HG02884 (cell line): ENCODE measurements around the gene FXYD3.

Experiments used
- ATAC-seq: cut with Tn5 transposase; IDR thresholded peaks from one replicate; pipeline ENCODE4 v1.9.1; 2021; ENCODE audit warnings: mild to moderate bottlenecking, moderate library complexity; ENCODE audit not compliant: unreplicated experiment

FXYD3 gene, protein sequence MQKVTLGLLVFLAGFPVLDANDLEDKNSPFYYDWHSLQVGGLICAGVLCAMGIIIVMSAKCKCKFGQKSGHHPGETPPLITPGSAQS

DNA sequence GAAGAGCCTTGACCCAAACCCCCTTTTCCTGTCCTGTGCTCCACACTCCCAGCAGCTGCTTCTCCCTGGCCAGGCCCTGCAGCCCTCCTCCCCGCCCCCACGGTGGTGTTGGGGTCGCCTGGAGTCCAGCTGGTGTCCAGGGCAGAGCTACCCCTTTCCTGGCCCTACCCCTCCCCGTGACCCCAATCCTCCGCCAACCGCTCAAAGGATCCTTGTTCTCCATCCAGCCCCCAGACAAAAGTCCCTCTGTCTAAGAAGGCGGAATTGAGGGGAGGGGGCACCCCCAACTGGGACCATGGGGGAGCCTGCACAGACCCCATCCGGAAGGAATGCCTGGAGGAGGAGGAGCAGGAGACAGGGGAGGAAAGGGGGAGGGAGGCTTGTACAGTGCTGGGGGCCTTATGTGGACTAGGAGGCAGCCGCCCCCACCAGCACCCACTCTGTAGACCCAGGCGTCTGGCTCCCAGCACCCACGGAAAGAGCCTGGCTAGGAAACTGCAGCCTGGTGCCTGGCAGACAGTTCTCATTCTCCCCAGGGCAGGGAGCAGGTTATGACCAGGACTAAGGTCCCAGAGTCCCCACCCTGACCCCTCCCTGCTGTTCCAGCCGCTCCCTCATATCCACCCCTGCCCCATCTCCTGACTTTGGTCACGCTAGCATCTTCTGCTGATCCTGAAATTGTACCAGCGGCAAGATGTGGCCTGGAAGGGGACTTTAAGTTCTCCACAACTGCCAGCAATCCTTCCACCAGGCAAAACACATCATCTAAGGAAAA is at the start of gene FXYD3:
Gene FXYD3 (plus strand): TSS at position 647 of the 775 bp plus-strand sequence. CDS start 3,554 bp downstream, outside the sequence.
- ATAC-seq = no peak

DNA sequence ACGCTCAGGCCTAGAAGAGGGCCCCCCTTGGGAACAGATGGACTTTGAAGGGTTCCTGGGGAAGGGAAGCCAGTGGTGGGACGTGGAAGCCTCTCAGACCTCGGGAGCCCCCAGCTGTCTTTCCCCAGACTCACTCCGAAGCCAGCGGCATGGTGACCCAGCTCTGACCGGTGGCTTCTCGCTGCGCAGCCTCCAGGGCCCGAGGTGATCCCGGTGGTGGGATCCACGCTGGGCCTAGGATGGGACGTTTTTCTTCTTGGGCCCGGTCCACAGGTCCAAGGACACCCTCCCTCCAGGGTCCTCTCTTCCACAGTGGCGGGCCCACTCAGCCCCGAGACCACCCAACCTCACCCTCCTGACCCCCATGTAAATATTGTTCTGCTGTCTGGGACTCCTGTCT is 49.5 kb upstream of the FXYD3 start:
- ATAC-seq = no peak

DNA sequence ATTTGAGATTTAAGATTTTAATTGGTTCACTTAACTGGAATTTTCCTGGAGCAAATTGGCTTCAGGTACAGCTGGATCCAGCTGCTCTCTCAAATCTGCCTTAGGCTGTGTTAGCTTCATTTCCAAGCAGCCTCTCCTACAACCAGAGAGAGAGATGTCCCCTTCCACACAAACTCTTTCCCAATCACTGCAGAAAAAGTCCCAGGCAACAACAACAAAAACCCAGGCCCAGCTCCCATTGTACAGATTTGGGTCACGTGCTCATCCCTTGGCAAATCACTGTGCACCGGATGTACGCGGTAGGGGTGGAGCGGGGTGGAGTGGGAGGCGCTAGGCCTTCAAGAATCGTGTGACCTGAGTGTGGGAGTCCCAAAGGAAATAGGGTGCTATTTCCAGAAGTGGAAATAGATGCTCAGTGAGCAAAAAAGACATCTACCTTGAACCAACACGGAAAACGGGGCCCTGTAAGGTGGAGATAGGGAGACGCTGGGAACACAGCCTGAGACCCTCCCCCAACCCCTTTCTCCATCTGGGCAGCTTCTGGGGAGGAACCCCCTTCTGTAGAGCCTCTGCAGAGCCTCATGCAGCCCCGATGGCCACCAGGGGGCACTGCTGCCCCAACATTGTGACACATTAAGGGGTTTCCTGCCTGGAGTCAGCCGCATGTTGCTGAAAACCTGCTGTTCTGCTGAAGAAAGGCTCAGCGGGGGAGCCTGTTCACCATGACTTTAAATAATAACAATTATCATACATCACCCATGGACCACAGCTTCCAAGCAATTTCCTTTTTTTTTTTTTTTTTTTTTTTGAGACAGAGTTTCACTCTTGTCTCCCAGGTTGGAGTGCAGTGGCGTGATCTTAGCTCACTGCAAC is 48.7 kb upstream of the FXYD3 start:
- no peak for ATAC-seq

DNA sequence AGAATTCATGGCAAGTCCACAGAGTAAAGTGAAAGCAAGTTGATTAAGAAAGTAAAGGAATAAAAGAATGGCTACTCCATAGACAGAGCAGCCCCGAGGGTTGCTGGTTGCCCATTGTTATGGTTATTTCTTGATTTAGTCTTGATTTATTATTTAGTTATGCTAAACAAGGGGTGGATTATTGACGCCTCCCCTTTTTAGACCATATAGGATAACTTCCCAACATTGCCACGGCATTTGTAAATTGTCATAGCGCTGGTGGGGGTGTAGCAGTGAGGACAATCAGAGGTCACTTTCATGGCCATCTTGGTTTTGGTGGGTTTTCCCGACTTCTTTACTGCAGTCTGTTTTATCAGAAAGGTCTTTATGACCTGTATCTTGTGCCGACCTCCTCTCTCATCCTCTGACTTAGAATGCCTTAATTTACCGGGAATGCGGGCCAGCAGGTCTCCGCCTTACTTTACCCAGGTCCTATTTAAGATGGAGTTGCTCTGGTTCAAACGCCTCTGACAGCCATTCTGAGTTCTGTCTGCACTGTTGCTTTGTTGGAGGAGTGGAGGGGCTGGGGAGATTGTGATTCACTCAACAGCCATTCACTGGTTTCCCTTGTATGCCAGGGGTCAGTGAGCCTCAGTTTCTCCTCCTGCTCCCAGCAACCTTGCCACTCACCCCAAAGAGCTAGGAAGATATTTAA is 46.5 kb upstream of the FXYD3 start:
- no peak for ATAC-seq

DNA sequence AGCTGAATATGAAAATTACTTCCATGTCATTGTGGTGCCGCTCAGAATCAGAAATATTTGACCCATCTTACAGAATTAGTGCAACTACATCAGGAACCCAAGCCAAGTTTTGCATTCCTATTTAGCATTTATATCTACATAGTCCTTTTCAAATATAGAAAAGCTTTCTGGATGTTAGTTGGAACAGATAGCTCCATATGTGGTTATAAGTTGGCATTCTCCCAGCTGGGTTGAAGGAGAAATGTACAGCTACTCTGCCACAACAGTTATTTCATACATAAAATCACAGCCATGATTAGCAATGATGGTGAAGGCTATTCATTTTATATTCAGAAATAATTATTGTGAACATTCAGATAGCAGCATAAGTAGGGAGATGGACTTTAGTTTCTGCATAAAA is 45.9 kb upstream of the FXYD3 start:
- ATAC-seq = no peak

DNA sequence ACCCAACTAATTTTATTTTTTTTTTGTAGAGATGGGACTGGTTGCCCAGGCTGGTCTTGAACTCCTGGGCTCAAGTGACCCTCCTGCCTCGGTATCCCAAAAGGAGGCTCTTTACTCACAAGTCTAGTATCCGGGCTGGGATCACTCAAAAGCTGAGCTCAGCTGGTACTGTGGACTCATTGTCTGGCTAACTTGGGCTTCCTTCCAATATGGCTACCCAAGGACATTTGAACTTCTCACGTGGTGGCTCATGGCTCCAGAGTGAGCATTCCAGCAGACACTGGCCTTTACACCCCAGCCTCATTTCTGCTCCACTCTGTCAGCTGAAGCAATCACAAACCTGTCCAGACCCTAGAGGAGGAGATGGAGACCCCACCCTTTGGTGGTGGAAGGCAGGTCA is 45.2 kb upstream of the FXYD3 start:
- no peak for ATAC-seq

DNA sequence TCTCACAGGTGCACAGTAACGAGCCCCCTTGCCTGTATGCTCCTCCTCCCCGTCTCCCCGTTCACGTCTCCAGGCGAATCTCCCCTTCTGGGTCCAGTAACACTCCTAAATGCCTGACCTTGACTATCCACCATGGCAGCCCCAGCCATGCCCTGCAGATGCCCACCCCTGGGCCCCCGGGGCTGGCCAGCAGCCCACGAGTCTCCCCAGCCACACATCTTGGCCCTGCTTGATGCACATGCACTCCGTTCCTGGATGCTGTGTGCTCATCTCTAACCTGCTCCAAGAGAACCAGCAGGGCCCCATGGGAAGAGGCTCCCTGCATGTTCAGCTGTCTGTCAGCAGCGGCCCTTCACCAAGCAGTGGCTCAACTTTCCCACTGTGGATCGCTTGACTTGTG is 42.1 kb upstream of the FXYD3 start:
- ATAC-seq = no peak

DNA sequence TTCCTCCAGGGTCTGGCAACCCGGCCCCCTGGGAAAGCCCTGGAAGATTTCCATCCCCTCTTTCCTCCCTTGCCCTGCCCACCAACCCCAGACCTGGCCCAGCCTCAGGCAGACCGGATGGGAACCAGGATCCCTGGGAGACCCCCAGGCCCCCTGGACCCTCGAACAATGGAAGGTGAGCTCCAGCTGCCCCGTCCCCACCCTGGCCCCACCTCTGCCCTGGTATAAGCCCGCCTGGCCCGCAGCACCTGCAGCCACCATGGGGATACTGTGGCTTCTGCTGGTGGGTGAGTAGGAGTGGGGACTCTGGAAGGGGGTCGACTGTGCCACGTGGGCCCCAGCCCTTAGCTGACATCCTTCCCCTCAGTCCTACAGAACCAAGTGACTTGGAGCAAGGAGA is 41.7 kb upstream of the FXYD3 start:
- no peak for ATAC-seq

DNA sequence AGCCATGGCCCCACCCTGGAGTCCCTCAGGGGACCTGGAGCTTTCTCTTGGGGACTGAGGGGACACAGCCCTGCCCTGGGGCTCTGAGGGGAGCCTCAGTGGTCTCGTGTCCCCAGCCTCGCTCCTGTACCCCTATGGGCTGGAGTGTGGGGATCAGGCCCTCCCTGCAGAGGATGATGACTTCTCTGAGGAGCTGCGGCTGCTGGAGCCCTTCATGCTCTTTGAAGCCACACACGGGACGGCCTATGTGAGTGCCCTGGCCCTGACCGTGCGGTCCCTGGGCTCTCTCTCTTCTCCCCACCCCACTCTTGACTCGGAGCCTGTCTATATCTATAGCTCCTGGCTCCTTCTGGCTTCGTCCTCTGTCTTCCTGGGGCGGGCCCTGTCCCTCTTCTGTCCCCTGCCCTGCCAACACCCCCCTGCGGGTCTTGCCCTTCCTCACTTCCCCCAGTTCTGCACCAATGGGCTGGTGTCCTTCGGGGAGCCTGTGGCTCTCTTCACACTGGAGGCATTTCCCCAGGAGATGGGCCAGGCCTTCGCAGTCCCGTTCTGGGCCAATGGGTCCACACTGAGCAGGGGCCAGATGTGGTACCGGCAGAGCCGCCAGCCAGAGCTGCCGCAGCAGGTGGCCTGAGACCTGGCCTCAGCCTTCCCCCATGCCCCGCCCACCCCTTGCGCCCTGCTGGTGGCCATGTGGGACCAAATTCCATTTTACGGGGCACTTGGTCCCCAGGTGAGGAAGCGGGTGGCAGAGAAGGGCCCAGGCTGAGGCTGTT is 41.0 kb upstream of the FXYD3 start:
- no peak for ATAC-seq

DNA sequence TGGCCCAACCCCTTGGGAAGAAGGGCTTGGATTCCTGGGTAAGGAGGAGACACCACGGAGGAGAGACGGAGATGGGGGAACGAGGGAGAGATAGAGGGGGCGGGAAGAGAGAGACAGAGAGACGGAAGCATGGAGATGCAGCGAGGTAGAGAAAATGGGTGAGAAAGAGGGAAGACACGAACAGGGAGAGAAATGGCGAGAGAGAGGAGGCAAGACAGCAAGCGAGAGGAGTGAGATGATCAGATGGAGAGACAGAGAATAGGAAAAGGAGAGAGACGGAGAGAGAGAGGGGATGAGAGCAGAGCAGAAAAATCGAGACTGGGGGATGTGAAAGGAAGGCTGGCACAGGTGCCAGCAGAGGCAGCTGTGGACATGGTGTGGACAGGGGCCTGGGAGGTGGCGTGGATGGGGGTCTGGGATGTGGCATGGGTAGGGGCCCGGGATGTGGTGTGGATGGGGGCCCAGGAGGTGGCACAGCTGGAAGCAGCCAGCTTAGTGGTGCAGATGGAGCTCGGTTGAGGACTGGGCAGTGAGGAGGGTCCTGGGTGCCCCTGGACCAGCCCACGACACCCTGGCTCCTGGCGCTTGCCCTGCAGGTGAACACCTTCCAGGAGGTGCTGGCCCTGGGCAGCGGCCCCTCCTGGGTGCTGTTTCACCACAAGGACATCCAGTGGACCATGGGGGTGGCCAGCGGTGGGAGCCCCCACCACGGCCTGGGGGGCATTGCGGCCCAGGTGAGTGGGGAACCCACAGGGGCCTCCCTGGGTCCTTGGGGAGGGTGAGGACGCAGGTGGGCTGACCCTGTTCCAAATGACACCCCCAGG is 40.2 kb upstream of the FXYD3 start:
- ATAC-seq = no peak

DNA sequence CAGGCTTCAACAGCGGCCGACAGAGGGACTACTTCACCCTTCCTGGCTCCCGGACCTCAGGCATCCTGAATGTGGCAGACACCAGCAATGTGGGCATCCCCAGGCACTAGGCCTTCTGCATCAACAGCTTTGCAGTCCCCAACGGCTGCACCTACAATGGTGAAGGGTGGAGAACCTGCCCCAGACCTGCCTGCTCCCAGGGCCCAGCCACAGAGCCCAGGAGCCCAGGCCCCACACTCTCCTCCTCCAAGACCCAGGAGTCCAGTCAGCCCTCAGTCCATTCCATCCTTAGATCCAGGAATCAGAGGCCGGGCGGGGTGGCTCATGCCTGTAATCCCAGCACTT is 39.6 kb upstream of the FXYD3 start:
- ATAC-seq = no peak

DNA sequence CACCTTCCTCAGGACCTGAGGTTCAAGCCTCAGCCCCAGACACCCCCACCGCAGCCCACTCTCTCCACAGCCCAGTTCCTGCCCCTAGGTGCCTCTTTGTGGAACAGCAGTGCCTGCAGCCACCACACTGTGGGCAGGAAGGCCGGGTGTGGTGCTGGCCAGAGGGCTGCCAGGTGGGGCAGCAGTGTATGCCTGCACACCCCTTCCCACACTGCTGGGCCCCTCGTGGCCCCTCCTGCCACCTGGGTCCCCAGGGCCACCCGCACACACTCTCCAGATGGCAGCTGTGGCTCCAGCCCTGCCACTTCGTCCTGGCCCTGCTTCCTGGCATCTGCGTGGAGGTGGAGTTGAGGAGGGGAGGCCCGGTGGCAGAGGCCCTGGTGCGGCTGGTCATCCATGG is 39.0 kb upstream of the FXYD3 start:
- no peak for ATAC-seq

DNA sequence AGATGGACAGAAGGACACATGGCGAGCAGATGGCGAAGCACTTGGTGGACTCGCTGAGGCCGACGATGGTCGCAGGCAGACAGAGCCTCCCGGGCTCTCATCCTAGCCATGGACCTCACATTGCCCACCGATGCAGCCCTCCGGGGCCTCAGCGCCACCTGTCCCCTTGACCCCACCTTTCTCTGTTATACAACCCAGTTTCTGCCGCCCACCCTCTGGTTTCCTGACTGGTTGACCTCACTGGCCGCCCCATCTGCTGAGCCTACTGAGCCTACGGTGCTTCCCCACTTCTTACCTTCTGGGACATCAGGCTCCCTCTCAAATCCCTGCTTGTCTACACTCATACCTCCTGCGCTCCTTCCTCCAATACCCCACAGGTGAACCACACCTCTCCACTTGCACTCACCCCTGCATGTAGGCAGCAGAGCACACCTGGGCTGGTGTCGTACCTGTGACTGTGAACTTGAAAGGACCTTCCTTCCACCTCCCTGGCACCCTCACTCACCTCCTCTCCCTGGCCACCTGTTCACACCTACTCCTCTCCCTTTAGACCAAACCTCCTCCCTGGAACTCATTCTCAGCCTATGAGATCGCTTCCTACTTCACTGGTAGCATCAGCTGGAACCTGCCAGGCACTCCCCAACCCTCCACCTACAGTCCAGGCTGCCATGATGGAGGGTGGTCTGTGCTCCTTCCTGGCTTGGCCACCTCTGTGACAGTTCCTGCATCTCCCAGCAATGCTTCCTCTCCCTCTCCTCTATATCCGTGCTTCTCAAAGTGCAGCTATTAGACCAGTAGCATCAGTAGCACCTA is 38.0 kb upstream of the FXYD3 start:
- ATAC-seq = no peak

DNA sequence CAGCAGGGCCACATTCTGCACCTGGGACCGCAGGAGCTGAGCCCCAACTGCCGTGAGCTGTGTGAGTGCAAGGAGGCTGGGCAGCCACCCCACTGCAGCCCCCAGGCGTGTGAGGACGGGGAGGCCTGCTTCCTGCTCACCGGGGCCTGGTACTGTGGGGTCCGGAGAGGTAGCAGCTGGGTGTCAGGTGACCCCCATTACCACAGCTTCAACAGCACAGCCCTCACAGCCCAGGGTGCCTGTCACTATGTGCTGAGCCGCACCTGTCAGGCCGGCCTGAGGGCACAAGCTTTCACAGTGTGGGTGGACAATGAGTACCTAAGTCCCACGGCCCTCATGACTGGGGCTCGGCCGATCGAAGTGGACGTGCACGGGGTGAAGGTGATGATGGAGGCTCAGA is 35.8 kb upstream of the FXYD3 start:
- no peak for ATAC-seq

DNA sequence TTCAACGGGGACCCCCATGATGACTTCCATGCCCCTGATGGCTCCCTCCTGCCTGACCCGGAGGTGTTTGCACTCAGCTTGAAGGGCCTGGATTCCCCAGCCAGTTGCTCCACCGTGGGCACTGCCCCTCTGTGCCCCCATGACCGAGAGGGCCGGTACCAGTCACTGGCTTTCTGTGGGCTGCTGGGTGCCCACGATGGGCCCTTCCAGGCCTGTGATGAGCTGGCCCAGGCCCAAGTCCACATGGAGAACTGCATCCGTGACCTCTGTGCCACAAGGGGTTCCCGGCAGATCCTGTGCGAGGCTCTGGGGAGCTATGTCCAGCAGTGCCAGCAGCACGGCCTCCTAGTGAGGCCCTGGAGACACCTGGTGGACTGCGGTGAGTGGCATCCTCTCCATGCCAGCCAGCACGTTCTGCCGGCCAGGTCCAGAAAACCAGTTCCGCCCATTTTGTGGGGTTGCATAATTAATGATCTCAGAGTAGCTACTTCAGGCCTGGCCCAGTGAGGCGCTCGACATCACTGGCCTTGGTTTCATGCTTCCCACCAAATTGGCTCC is 34.9 kb upstream of the FXYD3 start:
- ATAC-seq = no peak

DNA sequence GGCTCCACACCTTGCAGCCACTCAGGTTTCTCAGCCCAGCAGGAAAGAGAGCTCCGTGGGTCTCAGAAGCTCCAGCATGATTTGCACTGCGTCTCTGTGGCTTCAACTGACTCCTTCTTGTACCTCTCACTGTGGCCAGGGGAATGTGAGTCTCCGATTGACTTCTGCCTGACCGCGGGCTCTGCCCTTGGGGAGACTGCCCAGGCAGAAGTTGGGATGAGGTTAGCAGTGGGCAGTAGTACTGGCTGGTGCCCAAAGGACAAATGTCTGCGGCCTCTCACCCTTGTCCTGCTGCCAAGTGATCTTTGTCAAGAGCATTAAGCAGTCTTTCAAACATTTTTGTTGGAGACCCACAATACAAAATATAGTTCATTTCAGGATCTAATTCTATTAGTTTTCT is 34.4 kb upstream of the FXYD3 start:
- no peak for ATAC-seq

DNA sequence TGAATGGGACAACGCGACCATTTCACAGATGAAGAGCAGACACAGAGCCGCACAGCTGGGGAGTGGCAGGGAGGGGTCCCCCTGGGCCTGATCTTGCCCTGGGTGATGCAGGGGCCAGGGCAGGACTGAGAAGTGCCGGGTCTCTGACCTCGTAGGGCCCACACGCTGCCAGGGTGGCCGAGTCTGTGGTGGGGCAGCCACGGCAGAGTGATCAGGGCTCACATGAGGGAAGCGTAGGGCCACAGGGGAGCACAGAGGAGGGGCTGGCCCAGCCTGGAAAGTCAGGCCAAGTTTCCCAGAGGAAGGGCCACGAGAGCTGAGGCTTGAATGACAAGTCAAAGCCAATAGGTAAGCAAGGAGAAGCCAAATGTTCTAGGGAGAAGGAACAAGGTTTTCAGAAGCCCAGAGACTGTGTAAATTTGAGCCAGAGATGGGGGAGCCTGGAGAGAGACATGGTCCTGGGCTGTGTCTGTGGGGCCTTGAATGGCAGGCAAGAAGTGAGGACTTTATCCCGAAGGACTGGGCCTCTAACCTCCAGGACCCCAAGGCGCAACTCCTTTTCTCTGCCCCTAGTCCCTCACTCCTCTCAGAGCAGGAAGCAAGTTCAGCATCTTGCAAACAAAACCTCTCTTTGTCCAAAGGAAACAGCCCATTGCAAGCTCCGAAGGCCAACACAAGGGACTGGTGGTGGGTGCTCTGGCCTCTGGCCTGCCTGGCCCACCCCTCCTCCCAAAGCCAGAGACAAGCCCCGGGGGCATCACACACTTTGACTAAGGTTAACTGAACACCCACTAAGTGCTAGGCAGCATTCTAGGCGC is 31.7 kb upstream of the FXYD3 start:
- no peak for ATAC-seq

DNA sequence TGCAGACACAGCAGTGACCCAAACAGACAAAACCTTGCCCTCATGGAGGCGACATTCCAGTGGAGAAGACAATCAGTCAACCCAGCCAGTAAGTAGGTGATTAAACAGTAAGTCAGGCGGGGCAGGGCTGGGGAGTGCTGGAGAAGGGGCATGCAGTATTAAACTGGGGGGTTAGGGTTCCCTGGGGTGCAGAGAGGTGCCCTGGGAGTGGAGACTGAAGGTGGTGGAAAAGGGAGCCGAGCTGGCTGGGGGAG is 31.2 kb upstream of the FXYD3 start:
- no peak for ATAC-seq
